Kidney (tissue), 14 donors: ENCODE results near the gene KCNIP3. TPM values are rescaled to one million over a fixed set of nuclear protein-coding genes. Genes with fewer than 3 reads are reported as not detected.

Source experiments
- DNase-seq, 5 donors: peaks; one replicate each; pipeline ENCODE4 v3.0.0-alpha.2; 2013 to 2020
- FAIRE-seq: peaks from 2 replicates; lab custom pipeline; 2012; peaks lifted over from hg19 to GRCh38; lab: Jason Lieb, UNC
- H3K27ac ChIP-seq, 2 donors: one replicate each; pipeline ENCODE4 v1.7.0; 2013; ENCODE audit warnings: low read depth in 2 of 2, low read length in 2 of 2, inconsistent platforms in 1 of 2
- H3K27me3 ChIP-seq: one replicate; pipeline ENCODE4 v1.7.1; 2013; ENCODE audit warnings: low read length, inconsistent platforms; ENCODE audit not compliant: control insufficient read depth, insufficient read depth
- H3K36me3 ChIP-seq, 3 donors: one replicate each; pipeline versions ENCODE4 v1.7.0 to v1.7.1; 2013; ENCODE audit warnings: low read length in 3 of 3, control low read depth in 1 of 3, inconsistent platforms in 1 of 3; ENCODE audit not compliant: insufficient read depth in 3 of 3, control insufficient read depth in 2 of 3
- H3K4me1 ChIP-seq, 3 donors: one replicate each; pipeline versions ENCODE4 v1.7.0 to v1.7.1; 2013; ENCODE audit warnings: low read length in 3 of 3, inconsistent platforms in 1 of 3, low read depth in 1 of 3; ENCODE audit not compliant: control insufficient read depth in 2 of 3, insufficient read depth in 2 of 3
- H3K4me3 ChIP-seq, 3 donors: one replicate each; pipeline versions ENCODE4 v1.7.0 to v1.8.1; 2013; ENCODE audit warnings: low read length in 3 of 3, control low read depth in 1 of 3, inconsistent platforms in 1 of 3
- H3K9ac ChIP-seq, 3 donors: one replicate each; pipeline versions ENCODE4 v1.7.0 to v1.7.1; 2013; ENCODE audit warnings: low read length in 3 of 3, control low read depth in 1 of 3, inconsistent platforms in 1 of 3
- H3K9me3 ChIP-seq, 3 donors: one replicate each; pipeline versions ENCODE4 v1.7.0 to v1.7.1; 2013; ENCODE audit warnings: low read length in 3 of 3, control low read depth in 1 of 3, inconsistent platforms in 1 of 3; ENCODE audit not compliant: control insufficient read depth in 2 of 3, insufficient read depth in 1 of 3
- CTCF ChIP-seq: IDR thresholded peaks from 3 replicates; pipeline ENCODE4 v1.5.1; 2012; ENCODE audit warnings: mild to moderate bottlenecking, moderate library complexity, borderline replicate concordance; ENCODE audit not compliant: insufficient read depth; ENCODE audit errors: extremely low read depth
- intact Hi-C: fragments of 100-400 bp; cut with DNase I; formaldehyde crosslinking; loops from one replicate; pipeline ENCODE4 v1.11.1; 2022
- polyA plus RNA-seq: library from polyadenylated mRNA; stranded (reverse); fragments of 350-450 nt; fragmentation: Illumina TruSeq; extraction: RNeasy Lipid Tissue Mini Kit (QIAGEN cat#74804); gene quantifications from one replicate; pipeline ENCODE4 v1.2.3, GENCODE V29; 2014; ENCODE audit warnings: low read depth, low replicate concordance; ENCODE audit not compliant: insufficient read depth
- total RNA-seq: library from RNA; stranded (reverse); fragmentation: NEBNext Ultra II Directional; extraction: Animal tissue kit (Norgen Biotek cat#: 25700); gene quantifications from one replicate; pipeline ENCODE4 v1.2.1, GENCODE V29; 2021
- donor health status: control.
- donor health status: control.
- donor health status: control.
- donor health status: control.
- donor health status: control.
- donor health status: DM: yes; HTN: yes; CAD: no.
- donor health status: Normal renal cell carcinoma (clear cell type).

KCNIP3 gene
- total and polyA plus RNA-seq, 2 donors from 2014 or later = 14.8 to 27.6 TPM

- intact Hi-C loops = no loop called here
- no peak overlapping the region for H3K4me3 ChIP-seq
- peaks cover 0 to 5% (median 0%) of the 10 kb centered on the region in 3 donors for H3K4me1 ChIP-seq
- DNase-seq (no peak), FAIRE-seq (no peak)
- H3K9ac ChIP-seq = no peak overlapping the region
- no peak for TF ChIP-seq CTCF
- H3K27me3 ChIP-seq = no peaks in the 10 kb centered on the region
- H3K27ac ChIP-seq = no peak overlapping the region
- no peaks in the 10 kb centered on the region for H3K9me3 ChIP-seq
- no peaks in the 10 kb centered on the region for H3K36me3 ChIP-seq
These were observed 84.4 kb downstream of the KCNIP3 start for GRCh38 chr2:95381212-95382191.

GRCh38 chr2:95382192-95382591, 85.0 kb downstream of the KCNIP3 start:
- H3K9ac ChIP-seq = no peak overlapping the region
- H3K9me3 ChIP-seq = no peaks in the 10 kb centered on the region
- H3K36me3 ChIP-seq = no peaks in the 10 kb centered on the region
- intact Hi-C loops = no loop called here
- FAIRE-seq (no peak), DNase-seq (no peak)
- peaks cover 0 to 5% (median 0%) of the 10 kb centered on the region in 3 donors for H3K4me1 ChIP-seq
- no peak overlapping the region for H3K4me3 ChIP-seq
- H3K27me3 ChIP-seq = no peaks in the 10 kb centered on the region
- no peak for TF ChIP-seq CTCF
- no peak overlapping the region for H3K27ac ChIP-seq

GRCh38 chr2:95382686-95383634, 85.8 kb downstream of the KCNIP3 start:
- no peak for FAIRE-seq
- no peaks in the 10 kb centered on the region for H3K9me3 ChIP-seq
- no peak overlapping the region for H3K9ac ChIP-seq
- no peak overlapping the region for H3K4me3 ChIP-seq
- no peaks in the 10 kb centered on the region for H3K36me3 ChIP-seq
- H3K27me3 ChIP-seq = no peaks in the 10 kb centered on the region
- intact Hi-C loops = no loop called here
- DNase-seq = no peak
- H3K4me1 ChIP-seq = peaks cover 0 to 5% (median 0%) of the 10 kb centered on the region in 3 donors
- no peak for TF ChIP-seq CTCF
- H3K27ac ChIP-seq = no peak overlapping the region
